ENCODE data around the gene SELL. TPM values are rescaled to one million over a fixed set of nuclear protein-coding genes. Genes with fewer than 3 reads are reported as not detected.

Gene SELL
- total RNA-seq, result 0.12 and 0.34 TPM in 2 replicates

DNA sequence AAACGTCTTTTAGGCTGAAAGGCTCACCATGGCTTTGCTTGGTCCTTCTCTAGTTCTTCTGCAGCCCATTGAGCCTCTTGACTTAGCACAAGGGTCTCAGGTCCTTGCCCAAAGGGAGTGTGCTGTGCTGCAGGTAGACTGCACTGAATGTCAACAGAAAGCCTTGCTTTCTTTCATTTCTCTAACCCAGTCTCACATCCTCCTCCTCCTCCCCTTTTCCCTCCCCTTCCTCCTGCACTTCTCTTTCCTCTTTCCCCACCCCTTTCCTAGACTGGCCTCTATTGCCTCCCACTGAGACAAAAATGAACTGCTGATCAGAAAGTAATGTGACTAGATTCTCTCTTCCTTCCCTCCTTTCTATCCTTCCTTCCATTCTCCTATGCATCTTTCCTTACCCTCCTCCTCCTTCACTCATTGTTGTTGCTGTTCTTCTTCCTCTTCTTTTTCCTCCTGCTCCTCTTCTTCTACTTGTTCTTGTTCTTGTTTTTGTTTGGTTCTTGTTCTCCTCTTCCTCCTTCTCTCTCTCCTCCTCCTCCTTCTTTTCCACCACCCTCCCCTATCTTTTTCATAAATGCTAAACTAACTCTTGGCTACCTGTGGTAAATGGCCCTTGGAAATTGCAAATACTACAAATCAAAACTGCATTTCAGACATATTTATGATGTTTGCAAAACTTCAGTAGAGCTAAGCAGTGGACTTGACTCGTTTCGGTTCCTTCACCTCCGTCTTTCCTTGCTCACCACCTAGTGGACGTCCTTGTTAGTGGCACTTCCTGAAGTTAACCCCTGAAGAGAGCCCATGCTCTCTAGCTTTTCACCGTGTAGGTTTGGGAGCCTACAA lies at the start of gene SELL:
Gene SELL, minus strand, starts transcription at position 152 of the 840 bp plus-strand sequence. Its CDS starts 122 bp downstream, at position 30.

DNA sequence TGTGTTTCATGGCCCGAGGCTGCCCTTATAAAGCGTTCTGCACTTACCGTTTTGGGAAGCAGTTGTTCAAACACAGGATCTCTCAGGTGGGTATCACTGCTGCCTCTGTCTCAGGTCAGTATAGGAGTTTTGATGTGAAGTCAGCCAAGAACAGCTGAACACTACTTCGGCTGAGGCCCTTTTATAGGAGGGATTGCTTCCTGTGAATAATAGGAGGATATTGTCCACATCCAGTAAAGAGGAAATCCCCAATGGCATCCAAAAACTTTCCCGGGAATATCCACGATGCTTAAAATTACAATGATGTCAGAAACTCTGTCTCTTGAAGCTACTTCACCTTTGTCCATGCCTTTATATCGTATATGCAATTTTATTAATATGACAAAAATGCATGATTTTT lies 22.5 kb upstream of the SELL start, which contains the start of gene SELE:
Gene SELE, minus strand, starts transcription at position 156 of the 400 bp plus-strand sequence. CDS start 467 bp downstream, outside the sequence.

Other genes with a start within 250 kb of the SELL start
- gene SLC19A2, start 225.7 kb downstream of the SELL start, total RNA-seq, result 11.8 and 12.8 TPM in 2 replicates
- 0.05 TPM in 1 of 2 replicates, not detected in the other for gene F5, start 125.1 kb downstream of the SELL start, total RNA-seq
- gene SELP, start 81.5 kb downstream of the SELL start, total RNA-seq, result not detected in 2 replicates
- gene SELE, start 22.5 kb upstream of the SELL start, total RNA-seq, result not detected in 2 replicates
- 2.9 and 6.1 TPM in 2 replicates for gene METTL18, start 83.3 kb upstream of the SELL start, total RNA-seq
- 2.9 and 5.9 TPM in 2 replicates for gene SCYL3, start 182.3 kb upstream of the SELL start, total RNA-seq

Measured in cardiac ventricle fibroblast (primary cell).